EH (cell line): ENCODE measurements around the gene ZNF507.

Source experiments
- DNase-seq: peaks from one replicate; pipeline ENCODE4 v3.0.0-alpha.2; 2015; ENCODE audit warnings: low read depth

ZNF507 gene

DNA sequence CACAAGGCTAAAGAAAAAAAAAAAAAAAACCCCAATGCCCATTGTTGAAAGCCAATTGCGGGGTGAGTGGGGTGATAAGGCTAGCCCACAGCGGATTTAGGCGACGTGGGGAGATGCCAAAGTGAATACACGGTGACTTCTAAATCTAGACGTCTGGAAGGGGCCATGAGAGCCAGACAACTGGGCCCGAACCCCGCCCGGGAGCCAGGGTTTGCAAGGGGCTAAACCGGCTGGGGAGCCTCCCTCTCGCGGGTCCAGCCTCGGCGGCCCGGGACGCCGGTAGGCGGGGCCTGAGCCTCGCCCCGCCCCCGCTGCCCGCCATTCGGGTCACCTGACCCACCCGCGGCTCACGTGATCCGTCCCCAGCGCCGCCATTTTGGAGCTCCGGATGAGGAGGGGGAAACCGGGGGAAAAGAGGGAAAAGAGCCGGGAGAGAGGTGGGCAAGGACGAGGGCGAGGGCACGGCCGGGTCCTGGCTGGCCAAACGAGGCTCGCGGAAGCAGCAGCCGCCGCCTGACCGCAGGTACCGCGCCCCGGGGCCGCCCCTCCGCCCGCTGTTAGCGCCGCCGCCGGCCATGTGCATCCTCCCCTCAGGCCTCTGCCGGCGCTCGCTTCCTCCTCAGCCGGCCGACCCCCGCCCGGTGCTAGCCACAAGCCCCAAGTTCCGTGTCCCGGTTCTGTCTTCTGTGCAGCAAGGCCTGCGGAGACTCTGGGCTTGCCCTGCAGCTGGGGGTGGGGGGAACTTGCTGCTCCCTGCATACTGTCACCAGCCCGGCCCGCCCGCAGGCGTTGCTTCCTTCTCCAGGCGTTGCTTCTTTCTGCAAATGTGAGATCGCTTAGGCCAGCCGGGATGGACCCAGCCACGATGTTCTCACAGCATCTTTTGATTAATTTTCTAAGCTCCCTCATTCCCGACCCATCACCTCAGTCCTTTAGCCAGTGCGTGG, at the start of gene ZNF507:
ZNF507 (plus strand) TSS at position 350 of the 947 bp plus-strand sequence. CDS start 7,221 bp downstream, outside the sequence.
- peak; percentile 79 for DNase-seq

DNA sequence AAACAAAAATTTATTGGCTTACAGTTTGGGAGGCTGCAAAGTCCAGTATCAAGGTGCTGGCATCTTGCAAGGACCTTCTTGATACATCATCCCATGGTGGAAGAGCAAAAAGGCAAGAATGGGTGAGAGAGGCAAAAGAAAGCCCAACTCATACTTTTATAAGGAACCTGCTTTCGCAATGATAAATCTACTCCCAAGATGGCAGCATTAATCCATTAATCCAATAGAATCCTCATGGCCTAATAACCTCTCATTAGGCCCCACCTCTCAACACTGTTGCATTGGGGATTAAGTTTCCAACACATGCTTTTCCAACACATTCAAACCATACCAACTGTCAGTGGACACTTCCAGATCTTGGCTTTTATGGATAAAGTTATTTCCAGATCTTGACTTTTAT, 48.7 kb upstream of the ZNF507 start:
- no peak for DNase-seq

DNA sequence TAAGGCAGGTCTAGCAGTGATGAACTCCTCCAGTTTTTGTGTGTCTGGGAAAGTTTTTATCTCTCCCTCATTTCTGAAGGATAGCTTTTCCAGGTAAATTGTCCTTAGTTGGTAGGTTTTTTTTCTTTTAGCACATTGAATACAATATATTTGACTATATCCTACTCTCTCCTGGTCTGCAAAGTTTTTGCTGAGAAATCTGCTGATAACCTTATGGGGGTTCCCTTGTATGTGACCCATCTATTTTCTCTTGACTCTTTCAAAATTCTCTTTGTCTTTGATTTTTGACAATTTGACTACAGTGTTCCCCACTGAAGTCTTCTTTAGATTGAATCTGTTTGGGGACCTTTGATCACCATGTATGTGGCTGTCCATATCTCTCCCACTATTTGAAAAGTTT, 42.6 kb upstream of the ZNF507 start:
- no peak for DNase-seq

DNA sequence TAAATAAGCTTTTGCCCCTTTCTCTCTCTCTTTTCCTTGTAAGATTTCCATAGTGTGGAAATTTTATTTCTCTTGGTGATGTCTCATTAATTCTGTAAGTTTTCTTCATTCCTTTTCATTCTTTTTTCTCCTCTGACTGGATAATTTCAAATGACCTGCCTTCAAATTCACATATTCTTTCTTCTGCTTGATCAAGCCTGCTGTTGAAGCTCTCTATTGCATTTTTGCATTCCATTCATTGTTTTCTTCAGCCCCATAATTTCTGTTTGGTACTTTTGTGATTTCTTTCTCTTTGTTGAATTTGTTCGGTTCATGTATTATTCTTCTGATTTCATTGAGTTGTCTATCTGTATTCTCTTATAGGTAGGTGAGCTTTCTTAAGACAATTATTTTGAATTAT, 42.2 kb upstream of the ZNF507 start:
- no peak for DNase-seq

DNA sequence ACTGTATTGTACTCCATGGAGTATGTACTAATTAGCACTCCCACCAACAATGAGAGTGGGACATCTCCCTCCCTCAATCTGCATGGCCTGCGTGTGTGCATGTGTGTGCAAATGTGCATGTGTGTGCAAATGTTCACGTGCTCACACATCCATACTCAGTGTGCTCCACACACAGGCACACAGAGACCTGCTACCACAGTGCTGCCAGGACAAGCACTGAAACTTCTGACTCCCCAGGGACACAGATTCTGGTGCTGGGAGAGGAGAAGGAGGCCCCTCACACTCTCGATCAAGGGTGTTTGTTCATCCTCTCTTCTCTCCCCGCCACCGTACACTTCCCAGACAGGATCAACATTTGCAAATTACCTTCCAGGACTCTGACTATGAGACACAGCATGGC, 37.8 kb upstream of the ZNF507 start:
- no peak for DNase-seq

DNA sequence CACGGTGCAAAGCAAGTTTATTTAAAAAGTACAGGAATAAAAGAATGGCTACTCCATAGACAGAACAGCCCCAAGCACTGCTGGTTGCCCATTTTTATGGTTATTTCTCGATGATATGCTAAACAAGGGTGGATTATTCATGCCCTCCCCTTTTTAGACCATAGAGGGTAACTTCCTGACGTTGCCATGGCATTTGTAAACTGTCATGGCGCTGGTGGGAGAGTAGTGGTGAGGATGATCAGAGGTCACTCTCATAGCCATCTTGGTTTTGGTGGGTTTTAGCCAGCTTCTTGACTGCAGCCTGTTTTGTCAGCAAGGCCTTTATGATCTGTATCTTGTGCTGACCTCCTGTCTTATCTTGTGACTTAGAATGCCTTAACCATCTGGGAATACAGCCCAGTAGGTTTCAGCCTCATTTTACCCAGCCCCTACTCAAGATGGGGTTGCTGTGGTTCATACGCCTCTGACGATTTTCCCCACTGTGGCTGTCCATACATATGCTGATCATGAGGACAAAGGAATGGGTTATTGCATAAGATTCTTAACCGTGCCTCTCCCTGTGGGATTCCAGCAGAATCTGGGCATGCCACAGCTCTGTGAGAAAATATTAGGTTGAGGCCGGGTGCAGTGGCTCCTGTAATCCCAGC, 36.9 kb upstream of the ZNF507 start:
- DNase-seq = no peak

DNA sequence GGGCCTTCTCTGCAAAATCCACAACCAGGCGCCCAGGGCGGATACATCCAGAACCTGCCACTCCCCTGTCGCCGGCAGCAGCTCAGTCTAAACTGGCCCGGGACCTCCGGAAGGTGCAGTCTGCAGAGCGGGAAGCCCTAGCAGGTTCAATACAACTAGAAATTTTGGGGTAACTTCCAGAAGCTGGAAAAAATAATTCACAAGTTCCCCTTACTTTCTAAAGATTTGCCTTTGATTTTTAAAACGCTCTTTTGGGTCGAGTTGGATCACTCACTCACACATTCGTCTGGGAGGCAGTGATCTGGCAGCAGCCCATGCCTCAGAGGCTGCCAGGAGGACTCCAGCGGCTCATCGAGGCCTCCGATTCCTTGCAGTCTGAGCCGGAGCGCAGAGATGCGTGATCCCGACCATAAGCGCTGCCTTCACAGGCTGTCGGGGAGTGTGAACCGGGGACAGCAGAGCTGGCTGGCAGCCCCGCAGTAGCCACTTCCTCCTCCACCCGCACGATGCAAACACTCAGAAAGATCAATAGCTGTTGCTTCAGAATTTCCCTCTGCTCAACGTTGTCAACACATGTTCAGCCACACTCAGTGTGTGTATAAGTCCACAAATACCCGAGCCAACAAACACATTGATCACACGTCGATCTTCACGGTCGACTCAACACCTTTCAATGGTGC, 35.6 kb upstream of the ZNF507 start:
- no peak for DNase-seq

DNA sequence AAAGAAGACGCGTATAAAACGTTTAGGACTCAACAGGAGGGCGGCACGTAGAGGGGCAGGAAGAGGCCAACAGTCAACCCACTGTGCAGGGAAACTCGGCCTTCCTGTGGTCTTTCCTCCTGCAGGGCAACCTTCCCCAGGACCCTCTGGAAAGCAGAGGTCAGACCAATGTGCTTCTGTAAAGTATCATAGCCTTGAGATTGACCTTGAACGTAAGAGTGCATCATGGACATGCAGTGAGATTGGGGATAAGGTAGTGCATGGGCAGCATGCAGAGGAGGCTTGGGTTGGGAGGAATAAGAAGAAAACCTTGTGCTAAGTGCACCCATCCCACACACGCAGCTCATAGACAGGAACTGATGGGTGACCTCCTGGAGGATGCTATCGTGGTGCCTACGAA, 34.0 kb upstream of the ZNF507 start:
- DNase-seq = no peak

DNA sequence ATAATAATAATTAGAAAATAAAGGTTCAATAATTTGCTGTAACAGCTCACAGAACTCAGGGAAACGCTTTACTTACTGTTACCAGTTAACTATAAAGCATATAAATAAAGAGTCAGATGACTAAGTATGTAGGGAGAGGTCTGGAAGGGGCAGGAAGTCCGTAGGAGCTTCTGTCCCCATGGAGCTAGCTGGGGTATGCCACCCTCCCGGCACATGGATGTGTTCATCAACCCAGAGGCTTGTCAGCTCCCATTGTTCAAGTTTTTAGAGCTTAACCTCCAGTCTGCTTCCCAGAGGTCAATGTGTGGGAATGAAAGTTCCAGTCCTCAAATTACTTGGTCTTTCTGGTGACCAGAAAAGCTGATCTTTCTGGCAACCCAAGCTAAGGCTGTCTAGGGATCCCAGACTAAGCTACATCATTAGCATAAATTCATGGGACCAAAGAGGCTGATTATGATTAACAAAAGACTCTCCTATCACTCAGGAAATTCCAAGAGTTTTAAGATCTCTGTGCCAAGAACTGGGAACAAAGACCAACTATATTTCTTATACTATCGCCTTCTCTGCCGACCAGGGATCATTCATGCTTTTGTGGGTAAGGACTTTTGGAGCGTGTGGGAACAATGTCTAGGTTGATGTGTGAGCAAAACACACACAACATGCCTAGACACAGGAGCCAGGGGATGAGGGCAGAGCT, 31.7 kb upstream of the ZNF507 start:
- no peak for DNase-seq

DNA sequence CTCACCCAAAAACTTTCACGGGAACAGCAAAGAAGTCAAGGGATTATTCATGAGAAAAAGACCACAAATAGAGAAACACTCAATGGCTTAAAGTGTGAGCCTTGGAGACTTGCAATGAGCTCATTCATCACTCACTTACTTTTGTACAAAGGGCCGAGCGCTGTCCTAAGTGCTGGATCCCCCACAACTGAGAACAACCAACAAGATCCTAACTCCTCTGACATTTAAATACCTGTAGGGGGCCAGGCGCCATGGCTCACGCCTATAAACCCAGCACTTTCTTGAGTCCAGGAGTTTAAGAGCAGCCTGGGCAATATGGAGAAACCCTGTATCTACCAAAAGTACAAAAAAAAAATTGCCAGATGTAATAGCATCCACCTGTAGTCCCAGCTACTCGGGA, 29.4 kb upstream of the ZNF507 start:
- peak; percentile 1 for DNase-seq

DNA sequence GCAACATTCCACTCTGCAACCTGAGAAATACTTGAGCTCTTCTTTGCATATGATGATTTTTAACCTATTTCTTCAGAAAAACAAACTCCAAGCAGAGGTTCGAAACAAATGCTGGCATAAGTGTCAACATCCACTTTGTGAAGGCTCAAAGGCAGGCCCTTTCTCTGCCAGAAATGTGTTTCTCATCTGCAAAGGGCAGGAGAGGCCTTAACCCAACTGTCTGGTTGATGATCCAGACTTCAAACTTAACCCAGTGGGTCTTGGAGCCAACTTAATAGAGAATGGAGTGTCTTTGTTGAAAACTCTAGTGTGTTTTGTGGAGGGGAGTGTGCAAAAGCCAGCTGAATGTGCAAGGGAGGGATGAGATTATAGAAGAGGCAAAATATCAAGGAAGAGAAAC, 28.3 kb upstream of the ZNF507 start:
- no peak for DNase-seq

DNA sequence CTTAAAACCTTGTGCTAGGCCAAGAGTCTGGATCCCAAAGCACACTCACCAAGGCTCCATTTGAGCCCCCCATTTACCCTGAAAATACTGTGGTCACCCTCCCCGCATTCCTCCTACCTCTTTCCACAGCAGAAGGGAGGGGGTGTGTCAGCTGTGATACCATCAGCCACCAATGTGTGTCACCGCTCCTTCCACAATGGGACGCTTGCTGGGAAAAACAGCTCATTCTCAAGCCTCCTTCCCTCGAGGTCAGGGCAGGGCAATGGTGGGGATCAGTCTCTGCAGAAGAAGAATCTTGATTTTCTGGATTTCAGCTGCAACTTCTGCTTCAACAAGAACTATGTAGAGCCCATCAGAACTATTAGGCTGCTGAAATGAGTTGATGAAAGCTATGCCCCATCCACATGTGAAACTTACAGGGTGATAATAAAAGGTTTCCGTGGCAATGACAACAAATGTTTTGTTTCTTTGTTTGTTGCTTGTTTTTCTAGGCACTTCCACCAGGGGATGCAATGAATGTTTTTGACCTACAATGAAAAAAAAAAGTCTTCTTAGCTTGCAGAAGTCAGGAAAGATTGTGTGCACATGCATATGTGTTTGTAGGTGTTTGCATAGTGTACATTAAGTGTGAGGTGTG, 26.4 kb upstream of the ZNF507 start:
- DNase-seq = peak; percentile 20

DNA sequence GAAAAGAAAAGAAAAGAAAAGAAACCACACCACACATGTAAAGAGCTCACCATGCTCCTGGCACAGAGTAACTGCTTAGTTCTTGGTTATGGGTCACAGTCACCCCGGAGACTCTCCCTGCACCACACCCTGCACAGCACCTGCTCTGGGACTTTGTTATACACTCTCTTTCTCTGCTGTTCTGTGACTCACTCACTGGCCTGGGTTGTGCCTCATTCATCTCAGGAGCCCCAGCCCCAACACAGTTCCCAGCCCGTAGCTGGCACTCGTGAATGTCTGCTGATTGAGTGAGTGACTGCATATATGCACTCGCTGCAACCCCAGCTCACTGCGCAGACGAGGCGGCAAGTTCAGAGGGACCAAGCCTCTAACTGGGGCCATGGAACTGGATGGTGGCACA, 22.9 kb upstream of the ZNF507 start:
- DNase-seq = no peak

DNA sequence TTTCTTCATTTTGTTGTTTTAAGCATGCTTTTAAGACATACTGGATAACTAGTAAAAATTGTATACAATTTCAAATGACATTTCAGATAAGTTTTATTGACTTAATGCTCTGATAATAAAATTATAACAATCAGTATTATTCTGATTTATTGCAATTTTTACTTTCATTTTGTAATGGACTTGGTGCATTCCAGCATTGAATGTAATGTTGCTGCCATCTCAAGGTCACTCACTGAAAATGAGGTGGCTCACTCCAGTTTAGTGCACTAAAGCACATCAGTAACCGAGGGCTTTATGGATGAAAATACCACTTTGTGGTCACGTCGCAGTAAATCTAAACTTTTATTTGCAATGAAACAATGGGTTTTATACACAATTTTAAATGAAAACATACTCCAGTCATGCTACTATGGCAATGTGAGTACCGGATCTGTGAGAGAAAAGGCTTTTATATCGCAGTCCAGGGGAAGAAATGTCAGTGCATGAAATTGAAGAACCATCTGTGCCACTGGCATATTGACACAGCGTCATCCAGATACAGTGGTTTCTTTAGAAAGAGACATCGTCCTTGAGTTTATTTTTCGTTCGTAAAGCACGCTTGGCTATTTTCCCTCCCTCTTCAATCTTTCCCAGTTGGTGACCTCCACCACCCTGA, 20.7 kb upstream of the ZNF507 start:
- DNase-seq = peak; percentile 30

DNA sequence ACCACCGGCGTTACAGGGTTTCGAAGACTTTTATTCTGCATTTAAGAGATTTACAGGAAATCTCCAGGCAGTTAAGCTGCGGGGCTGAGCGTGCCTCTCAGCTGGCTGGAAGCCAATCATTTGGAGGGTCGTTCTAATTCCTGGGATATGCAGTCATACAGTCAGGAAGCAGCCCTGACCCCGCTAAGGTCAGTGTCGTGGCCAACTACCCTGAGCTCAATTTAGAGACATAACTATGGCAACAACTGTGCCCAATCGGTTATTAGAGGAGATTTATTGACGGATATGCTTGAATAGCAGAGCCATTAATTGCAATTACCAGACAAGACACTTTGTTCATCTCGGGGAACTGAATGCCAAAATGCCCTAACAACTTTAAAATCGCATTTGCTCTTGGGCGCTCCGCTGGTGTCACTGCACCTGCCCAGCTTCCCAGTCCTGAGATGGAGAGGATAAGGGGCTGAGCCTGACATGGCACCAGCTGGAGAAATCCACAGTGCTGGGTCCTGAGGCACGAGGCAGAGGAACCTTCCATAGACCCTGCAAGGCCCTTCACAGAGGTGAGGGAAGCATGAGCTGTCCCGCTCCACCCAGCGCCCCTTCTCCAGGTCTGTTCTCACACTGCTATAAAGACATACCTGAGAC, 15.1 kb upstream of the ZNF507 start:
- DNase-seq = no peak

DNA sequence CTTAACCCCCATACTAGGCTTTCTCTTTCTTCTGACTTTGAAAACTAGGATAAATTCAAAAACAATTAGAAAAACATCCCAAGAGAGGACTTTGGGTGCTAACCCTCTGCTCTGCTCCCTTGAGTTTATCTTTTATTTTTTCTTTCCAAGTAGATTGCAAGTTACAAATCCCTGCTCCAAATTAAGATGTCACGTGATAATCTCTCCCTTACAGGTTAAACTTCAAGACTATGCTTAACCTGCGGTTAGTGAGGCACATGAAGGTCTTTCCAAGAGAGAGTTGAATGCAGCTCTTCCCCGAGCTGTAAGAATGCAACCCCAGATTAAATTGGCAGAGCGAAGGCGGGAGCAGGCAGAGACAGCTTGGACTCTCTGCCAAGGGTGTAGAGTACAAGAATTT, 12.2 kb upstream of the ZNF507 start:
- DNase-seq = no peak

DNA sequence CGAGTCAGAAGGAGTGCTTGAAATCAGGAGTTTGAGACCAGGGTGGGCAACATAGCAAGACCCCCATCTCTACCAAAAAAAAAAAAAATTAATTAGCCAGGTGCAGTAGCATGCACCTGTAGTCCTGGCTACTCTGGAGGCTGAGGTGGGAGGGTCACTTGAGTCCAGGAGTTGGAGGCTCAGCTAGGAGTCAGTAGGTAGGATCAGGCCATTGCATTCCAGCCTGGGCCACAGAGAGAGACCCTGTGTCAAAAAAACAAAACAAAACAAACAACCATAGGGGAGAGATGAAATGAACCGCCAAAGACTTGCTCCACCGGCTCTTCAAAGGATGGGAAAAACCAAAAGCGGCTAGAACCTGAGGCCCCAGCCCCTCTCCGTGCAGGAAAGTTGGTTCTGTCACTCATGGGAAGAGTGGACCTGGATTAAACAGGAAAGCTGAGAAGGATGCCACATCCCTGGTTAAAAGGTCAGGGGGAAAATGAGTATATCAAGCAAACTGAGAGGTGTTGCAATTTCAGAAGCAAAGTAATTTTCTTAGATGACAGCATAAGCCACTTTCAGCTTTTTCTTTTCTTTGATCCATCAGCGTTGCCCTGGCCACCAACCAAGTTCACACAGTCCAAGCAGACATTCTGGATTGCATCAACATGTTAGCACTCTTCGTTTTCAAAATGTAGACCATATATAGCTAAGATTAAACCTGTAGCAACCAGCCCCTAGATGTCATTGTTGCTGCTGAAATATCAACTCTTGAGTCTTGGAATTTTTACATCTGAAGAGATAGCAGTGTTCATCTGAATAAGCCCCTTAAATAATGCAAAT, 8.9 kb upstream of the ZNF507 start:
- peak; percentile 48 for DNase-seq

DNA sequence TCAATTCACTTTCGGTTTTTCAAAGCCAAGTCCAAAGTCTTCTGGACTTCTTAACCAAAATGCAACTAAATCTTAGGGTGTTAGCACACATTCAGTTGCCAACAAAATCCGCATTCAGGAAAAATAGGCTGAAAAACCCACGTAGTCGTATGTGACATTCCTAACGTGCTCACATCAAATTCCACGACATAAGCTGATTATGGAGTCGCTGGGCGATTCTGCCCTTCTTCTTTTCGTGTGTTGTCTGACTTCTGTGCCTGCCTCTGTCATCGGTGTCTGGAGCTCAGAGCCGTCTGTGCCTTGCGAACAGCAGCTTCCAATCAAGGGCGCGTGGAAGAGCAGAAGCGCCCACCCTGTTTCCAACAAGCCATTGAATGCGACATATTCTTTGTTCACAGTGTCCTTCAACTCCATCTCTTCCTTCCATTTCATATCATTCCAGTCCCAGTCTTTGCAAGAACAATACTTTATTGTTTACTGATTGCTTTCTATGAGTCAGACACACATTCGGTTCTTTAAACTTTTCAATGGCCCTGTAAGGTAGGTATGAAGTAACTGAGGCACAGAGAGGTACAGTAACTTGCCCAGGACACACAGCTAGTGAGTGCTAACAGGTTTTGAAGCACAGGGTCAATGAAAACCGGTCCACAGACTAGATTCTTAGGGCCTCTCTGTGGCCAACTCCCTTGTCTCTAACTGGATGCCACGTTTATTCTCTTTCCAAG, 8.2 kb upstream of the ZNF507 start:
- DNase-seq = no peak

DNA sequence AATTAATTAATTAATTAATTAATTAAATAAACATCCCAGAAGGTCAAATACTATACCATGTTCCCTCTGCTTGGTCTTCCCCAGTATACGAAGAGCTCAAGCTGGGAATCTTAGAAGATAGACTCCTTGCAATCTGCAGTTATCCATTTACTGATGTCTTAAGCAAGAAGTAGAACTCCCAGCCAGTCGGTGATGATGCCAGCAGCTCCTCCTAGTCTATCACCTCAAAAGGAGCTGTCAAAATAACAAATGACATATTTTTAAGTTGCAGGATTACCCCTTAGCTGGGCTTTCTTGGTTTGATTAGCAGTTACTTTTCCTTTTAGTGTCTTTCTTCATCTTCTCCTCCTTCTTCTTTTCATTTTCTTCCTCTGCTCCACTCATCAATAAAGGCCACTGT, 6.0 kb upstream of the ZNF507 start:
- DNase-seq = no peak
